Pancreas (tissue), 10 donors: ENCODE measurements around the gene ING2. TPM values are rescaled to one million over a fixed set of nuclear protein-coding genes. Genes with fewer than 3 reads are reported as not detected.
"Not testable (repeated sequence)": the region's sequence is repeated elsewhere in the genome, so short reads cannot be mapped to it uniquely, and the experiment has no call there.

Experiments
- ATAC-seq, 4 donors: fragments of 200-7000 bp; cut with Tn5 transposase; one replicate each; pipeline versions ENCODE4 v1.8.0 to v1.9.1; 2020; ENCODE audit warnings: mild to moderate bottlenecking in 4 of 4, moderate library complexity in 4 of 4
- DNase-seq, 6 donors: peaks; one replicate each; pipeline ENCODE4 v3.0.0-alpha.2; 2020
- FAIRE-seq: peaks from 2 replicates; lab custom pipeline; 2012; peaks lifted over from hg19 to GRCh38; lab: Jason Lieb, UNC
- H3K27ac ChIP-seq, 4 donors: fragments of 200-600 bp; sonication (generic); 1 replicate in 3 of 4; 2 replicates in 1 of 4; pipeline versions ENCODE4 v1.5.0 to v1.8.0; 2020
- H3K27me3 ChIP-seq, 4 donors: fragments of 200-600 bp; one replicate each; pipeline ENCODE4 v1.8.0; 2021
- H3K36me3 ChIP-seq, 3 donors: fragments of 200-600 bp; sonication (generic) in 1 of 3; one replicate each; pipeline versions ENCODE4 v1.5.0 to v1.8.0; 2020 to 2021
- H3K4me1 ChIP-seq, 3 donors: fragments of 200-600 bp; one replicate each; pipeline ENCODE4 v1.8.0; 2021
- H3K4me3 ChIP-seq, 4 donors: fragments of 200-600 bp; sonication (generic) in 2 of 4; one replicate each; pipeline versions ENCODE4 v1.5.0 to v1.8.0; 2020 to 2021
- H3K9me3 ChIP-seq, 4 donors: fragments of 200-600 bp; one replicate each; pipeline ENCODE4 v1.8.0; 2021
- WGBS, 2 donors: extraction: QIAGEN DNeasy Blood & Tissue Kit; methylation state at CpG; one replicate each; pipeline ENCODE4 v1.1.7; 2013; 5-methylcytosine and 5-hydroxymethylcytosine counted together
- intact Hi-C, 3 donors: fragments of 100-400 bp; cut with DNase I; formaldehyde crosslinking; loops; one replicate each; pipeline versions ENCODE4 v1.11.1 to v1.14.2; 2022
- polyA plus RNA-seq, 2 donors: library from polyadenylated mRNA; stranded (reverse); fragments of 200-250 nt; gene quantifications; one replicate each; pipeline ENCODE4 v1.2.3, GENCODE V29; 2013
- total RNA-seq, 6 donors: library from RNA; stranded (reverse); fragmentation: NEBNext Ultra II Directional in 4 of 6; extraction: Animal tissue kit (Norgen Biotek cat#: 25700) in 4 of 6; gene quantifications; one replicate each; pipeline versions ENCODE4 v1.2.1 to v1.2.4, GENCODE V29; 2021 to 2023
- TF ChIP-seq, protein P1 (sequence below), 4 donors: fragments of 200-600 bp; sonication (generic) in 3 of 4; IDR thresholded peaks; one replicate each; pipeline versions ENCODE4 v1.5.0 to v1.8.0; 2021; ENCODE audit warnings: antibody characterized with exemption in 4 of 4
- donor health status: healthy with polysubstance abuse.
- donor health status: DM: no; HTN: no; CAD: no; lungs with moderate emphysema.
- donor health status: DM: no; HTN: no; CAD: no.
- donor health status: control.
- donor health status: control.
- donor health status: Bipolar disorder and iron deficiency.
- donor health status: DM: yes; HTN: yes; CAD: no.
- donor health status: DM: no; HTN: no; CAD: no.
- donor health status: DM: no; HTN: no; CAD: no.
- donor health status: DM: yes; HTN: yes; CAD: no.

The ING2 gene
- total and polyA plus RNA-seq, 8 donors = 3.1 to 16.9 (median 5.9) TPM

DNA sequence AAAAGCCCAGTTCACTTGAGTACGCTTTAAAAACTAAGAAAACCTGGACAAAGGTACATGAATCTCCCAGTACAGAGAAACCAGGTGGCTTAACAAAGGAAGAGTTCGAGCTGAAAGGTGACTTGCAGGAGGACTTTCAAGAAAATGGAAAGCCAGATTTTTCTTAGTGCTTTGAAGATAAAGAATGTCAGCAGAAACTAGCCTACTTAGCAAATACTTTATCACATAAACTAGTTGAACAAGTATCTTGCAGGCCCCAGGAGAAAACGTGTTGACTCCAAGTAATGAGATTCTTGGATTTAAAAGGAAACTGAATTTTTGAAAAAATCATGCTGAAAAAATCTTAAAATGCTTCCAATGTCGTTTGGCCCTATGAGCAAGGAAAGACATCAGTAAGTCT lies 34.0 kb upstream of the ING2 start:
- TF ChIP-seq, protein P1, sequence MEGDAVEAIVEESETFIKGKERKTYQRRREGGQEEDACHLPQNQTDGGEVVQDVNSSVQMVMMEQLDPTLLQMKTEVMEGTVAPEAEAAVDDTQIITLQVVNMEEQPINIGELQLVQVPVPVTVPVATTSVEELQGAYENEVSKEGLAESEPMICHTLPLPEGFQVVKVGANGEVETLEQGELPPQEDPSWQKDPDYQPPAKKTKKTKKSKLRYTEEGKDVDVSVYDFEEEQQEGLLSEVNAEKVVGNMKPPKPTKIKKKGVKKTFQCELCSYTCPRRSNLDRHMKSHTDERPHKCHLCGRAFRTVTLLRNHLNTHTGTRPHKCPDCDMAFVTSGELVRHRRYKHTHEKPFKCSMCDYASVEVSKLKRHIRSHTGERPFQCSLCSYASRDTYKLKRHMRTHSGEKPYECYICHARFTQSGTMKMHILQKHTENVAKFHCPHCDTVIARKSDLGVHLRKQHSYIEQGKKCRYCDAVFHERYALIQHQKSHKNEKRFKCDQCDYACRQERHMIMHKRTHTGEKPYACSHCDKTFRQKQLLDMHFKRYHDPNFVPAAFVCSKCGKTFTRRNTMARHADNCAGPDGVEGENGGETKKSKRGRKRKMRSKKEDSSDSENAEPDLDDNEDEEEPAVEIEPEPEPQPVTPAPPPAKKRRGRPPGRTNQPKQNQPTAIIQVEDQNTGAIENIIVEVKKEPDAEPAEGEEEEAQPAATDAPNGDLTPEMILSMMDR (IDR thresholded peaks at IDR 0.05) = no peak
- WGBS, 2 donors = 50 to 53% methylated on average over 4 of the region's 4 CpGs
- Histone ChIP-seq H3K4me3 (no peak overlapping the region), H3K4me1 (peaks cover 0 to 4% (median 0%) of the 10 kb centered on the region in 3 donors), H3K9me3 (no peaks in the 10 kb centered on the region), H3K27me3 (no peaks in the 10 kb centered on the region), H3K27ac (no peak overlapping the region), H3K36me3 (no peaks in the 10 kb centered on the region)
- ATAC-seq = no peak
- FAIRE-seq = no peak
- intact Hi-C loops = loop anchor here in 2 of 3 donors (5.0 to 10.0 kb wide), 2 partner anchors 694 to 696 kb away; no protein-coding TSS in a partner anchor
- DNase-seq = no peak

DNA sequence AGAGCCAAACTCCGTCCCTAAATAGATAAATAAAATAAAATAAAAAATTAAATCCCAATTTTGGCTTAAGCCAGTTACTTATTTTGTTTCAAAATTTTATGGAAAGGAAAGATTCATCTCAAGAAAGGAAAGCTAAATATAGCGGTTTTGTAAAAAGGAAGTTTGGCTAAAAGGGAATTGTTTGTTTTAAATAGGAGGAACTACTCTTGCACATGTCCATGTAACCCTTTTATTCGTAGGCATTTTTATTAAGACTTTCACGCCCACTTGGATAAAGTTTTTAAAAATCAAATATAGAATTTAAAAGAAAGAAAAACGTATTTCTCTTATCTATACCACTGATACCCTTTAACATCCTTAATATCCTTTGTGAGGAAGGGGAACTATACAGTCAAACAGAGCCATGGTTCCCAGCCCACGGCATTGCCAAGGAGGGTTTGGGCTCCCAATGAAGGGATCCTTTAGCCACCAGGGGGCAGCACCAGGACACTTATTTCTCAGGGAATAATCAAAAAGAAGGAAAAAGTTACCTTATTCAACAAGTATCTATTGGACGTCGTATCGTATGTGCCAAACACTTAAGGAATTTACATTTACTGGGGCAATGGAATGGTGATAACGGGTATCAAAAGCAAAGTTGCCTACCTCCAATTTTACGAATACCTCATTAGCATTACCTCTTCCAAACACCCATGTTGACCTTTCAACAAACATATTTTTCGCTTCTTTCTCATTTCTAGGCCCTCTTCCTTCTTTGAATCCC lies 32.7 kb upstream of the ING2 start:
- H3K27ac ChIP-seq = no peak overlapping the region
- DNase-seq = peak; percentile 75 to 95 (median 88)
- intact Hi-C loops = loop anchor here in 2 of 3 donors (5.0 to 10.0 kb wide), 2 partner anchors 693 to 695 kb away; no protein-coding TSS in a partner anchor
- H3K9me3 ChIP-seq = no peaks in the 10 kb centered on the region
- peak; percentile 81 for FAIRE-seq
- H3K4me1 ChIP-seq = peaks cover 0 to 4% (median 0%) of the 10 kb centered on the region in 3 donors
- no peaks in the 10 kb centered on the region for H3K27me3 ChIP-seq
- ATAC-seq = peak; percentile 94 to 99 (median 98)
- no peak overlapping the region for H3K4me3 ChIP-seq
- TF ChIP-seq, protein P1 (IDR thresholded peaks at IDR 0.05) = peak; percentile 75 to 92 (median 84)
- H3K36me3 ChIP-seq = no peaks in the 10 kb centered on the region
- 25 to 29% methylated on average over 12 of the region's 12 CpGs for WGBS, 2 donors

DNA sequence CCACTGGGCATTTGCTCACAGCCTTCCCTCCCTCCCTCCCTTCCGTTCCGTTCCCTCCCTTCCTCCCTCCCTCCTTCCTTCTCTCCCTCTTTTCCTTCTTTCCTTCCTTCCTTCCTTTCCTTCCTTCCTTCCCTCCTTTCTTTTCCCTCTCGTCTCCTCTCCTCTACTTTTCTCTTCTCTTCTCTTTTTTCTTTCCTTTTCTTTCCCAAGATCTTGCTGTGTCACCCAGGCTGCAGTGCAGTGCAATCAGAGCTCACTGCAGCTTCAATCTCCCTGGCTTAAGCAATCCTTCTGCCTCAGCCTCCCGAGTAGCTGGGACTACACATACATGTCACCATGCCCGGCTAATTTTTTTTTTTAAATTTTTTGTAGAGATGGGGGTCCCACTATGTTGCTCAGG lies 26.7 kb upstream of the ING2 start:
- FAIRE-seq (no peak), DNase-seq (no peak), ATAC-seq (no peak)
- intact Hi-C loops = loop anchor here in 1 of 3 donors (10.0 kb wide), 1 partner anchor 687 kb away; no protein-coding TSS in a partner anchor
- no peak overlapping the region for H3K4me3 ChIP-seq
- no peaks in the 10 kb centered on the region for H3K36me3 ChIP-seq
- TF ChIP-seq, protein P1 (IDR thresholded peaks at IDR 0.05) = no peak
- no peaks in the 10 kb centered on the region for H3K9me3 ChIP-seq
- 41 to 60% methylated on average over 5 of the region's 5 CpGs for WGBS, 2 donors
- peaks cover 0 to 4% (median 0%) of the 10 kb centered on the region in 4 donors for H3K27me3 ChIP-seq
- H3K27ac ChIP-seq = no peak overlapping the region
- no peaks in the 10 kb centered on the region for H3K4me1 ChIP-seq

DNA sequence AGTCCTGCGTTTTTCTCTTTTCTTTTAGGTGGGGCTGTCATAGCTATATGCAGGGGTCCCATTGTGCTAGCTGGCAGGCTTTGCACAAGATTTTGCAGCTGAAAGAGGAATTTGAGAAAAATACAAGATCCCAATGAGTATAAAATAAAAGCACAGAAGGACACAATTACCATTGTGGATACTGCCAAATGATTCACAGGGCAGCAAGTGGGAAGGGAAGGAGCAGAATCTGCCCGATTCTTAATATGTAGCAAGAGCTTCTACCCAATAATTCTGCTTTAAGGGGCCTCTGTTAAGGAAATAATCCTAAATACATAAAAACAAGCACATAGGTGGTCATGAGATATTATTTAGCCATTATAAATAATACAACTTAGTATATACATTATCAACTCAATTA lies 25.9 kb upstream of the ING2 start:
- intact Hi-C loops = loop anchor here in 1 of 3 donors (10.0 kb wide), 1 partner anchor 686 kb away; no protein-coding TSS in a partner anchor
- Histone ChIP-seq H3K4me1 (no peaks in the 10 kb centered on the region), H3K27me3 (peaks cover 0 to 4% (median 0%) of the 10 kb centered on the region in 4 donors), H3K27ac (no peak overlapping the region), H3K9me3 (no peaks in the 10 kb centered on the region), H3K36me3 (no peaks in the 10 kb centered on the region), H3K4me3 (no peak overlapping the region)
- no peak for ATAC-seq
- FAIRE-seq = no peak
- WGBS, 2 donors = 75 to 84% methylated on average over 2 of the region's 2 CpGs
- TF ChIP-seq, protein P1 (IDR thresholded peaks at IDR 0.05) = no peak
- no peak for DNase-seq

DNA sequence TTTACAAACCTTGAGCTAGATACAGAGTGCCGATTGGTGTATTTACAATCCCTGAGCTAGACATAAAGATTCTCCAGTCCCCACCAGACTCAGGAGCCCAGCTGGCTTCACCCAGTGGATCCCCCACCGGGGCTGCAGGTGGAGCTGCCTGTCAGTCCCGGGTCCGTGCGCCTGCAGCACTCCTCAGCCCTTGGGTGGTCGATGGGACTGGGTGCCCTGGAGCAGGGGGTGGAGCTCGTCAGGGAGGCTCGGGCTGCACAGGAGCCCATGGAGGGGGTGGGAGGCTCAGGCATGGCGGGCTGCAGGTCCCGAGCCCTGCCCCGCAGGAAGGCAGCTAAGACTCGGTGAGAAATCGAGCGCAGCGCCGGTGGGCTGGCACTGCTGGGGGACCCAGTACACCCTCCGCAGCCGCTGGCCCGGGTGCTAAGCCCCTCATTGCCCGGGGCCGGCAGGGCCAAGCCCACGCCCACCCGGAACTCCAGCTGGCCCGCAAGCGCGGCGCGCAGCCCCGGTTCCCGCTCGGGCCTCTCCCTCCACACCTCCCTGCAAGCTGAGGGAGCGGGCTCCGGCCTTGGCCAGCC lies 22.3 kb upstream of the ING2 start:
- H3K4me3 ChIP-seq, H3K27me3 ChIP-seq, ATAC-seq, H3K36me3 ChIP-seq, H3K27ac ChIP-seq, FAIRE-seq, H3K9me3 ChIP-seq, H3K4me1 ChIP-seq, intact Hi-C loops: not testable (repeated sequence)
- peak in 1 of 6 donors; percentile 65 for DNase-seq
- WGBS, 2 donors = 92 to 94% methylated on average over 22 to 33 of the region's 33 CpGs
